ENCODE data around the gene TNFSF4.

GRCh38 chr1:173205146-173206051 lies 1.7 kb downstream of the TNFSF4 start:
- TF ChIP-seq GATA2 (IDR thresholded peaks at IDR 0.05; ENCODE audit: low read depth, low read length) (no peak), GATA3 (IDR thresholded peaks at IDR 0.05; ENCODE audit: low read depth, low read length) (no peak)

All from SH-SY5Y (cell line).